A673 (cell line): ENCODE measurements around the gene GRAMD2A. TPM values are rescaled to one million over a fixed set of nuclear protein-coding genes. Genes with fewer than 3 reads are reported as not detected.
A peak's percentile ranks its signal among the peaks of the same experiment; 100 is the strongest.

Experiments used
- BruUV-seq: library from RNA; stranded (reverse); fragments of 400-500 nt; replicated peaks from 2 replicates; lab custom pipeline; 2021; lab: Mats Ljungman, UMichigan
- CTCF ChIA-PET: fragments of 300-600 bp; sonication (Branson Sonifier 250); formaldehyde crosslinking; loops from one replicate; lab custom pipeline; 2022; ENCODE audit warnings: antibody characterized with exemption; lab: Charles Lee
- POLR2A ChIA-PET: fragments of 300-600 bp; sonication (Branson Sonifier 250); formaldehyde crosslinking; loops from one replicate; lab custom pipeline; 2022; ENCODE audit warnings: antibody characterized with exemption; ENCODE audit not compliant: low non-redundant PET; lab: Charles Lee
- DNase-seq: peaks from one replicate; pipeline ENCODE4 v3.0.0-alpha.2; 2015; ENCODE audit warnings: low spot score
- H3K27ac ChIP-seq: fragments of 200-600 bp; sonication (generic); 2 replicates; pipeline ENCODE4 v1.5.1; 2016; ENCODE audit warnings: mixed run types, low read depth, mild to moderate bottlenecking, mixed read lengths, antibody characterized with exemption, low read length; ENCODE audit not compliant: poor library complexity, severe bottlenecking
- H3K27me3 ChIP-seq: fragments of 200-600 bp; sonication (generic); replicated peaks from 2 replicates; pipeline ENCODE4 v1.6.1; 2017; ENCODE audit warnings: mixed run types, low read depth, mild to moderate bottlenecking, mixed read lengths, antibody characterized with exemption, low read length; ENCODE audit not compliant: insufficient read depth, poor library complexity
- H3K36me3 ChIP-seq: fragments of 200-600 bp; sonication (generic); 2 replicates; pipeline ENCODE4 v1.6.1; 2016; ENCODE audit warnings: mixed run types, mild to moderate bottlenecking, mixed read lengths, antibody characterized with exemption, low read length; ENCODE audit not compliant: insufficient read depth, poor library complexity, severe bottlenecking
- H3K4me1 ChIP-seq: fragments of 200-600 bp; sonication (generic); 2 replicates; pipeline ENCODE4 v1.6.1; 2017; ENCODE audit warnings: mixed run types, mild to moderate bottlenecking, mixed read lengths, antibody characterized with exemption, low read length; ENCODE audit not compliant: insufficient read depth, poor library complexity, severe bottlenecking
- H3K4me3 ChIP-seq: fragments of 200-600 bp; sonication (generic); 2 replicates; pipeline ENCODE4 v1.5.1; 2016; ENCODE audit warnings: low read depth, mixed run types, mild to moderate bottlenecking, mixed read lengths, low read length; ENCODE audit not compliant: poor library complexity, severe bottlenecking
- H3K9me3 ChIP-seq: fragments of 200-600 bp; sonication (generic); 2 replicates; pipeline ENCODE4 v1.6.1; 2016; ENCODE audit warnings: mixed run types, low read depth, mild to moderate bottlenecking, mixed read lengths, antibody characterized with exemption, low read length; ENCODE audit not compliant: poor library complexity, severe bottlenecking
- EZH2 ChIP-seq: fragments of 200-600 bp; sonication (generic); IDR thresholded peaks from 2 replicates; pipeline ENCODE4 v1.6.1; 2017; ENCODE audit warnings: borderline replicate concordance, low read depth, mild to moderate bottlenecking, mixed read lengths, antibody characterized with exemption, low read length; ENCODE audit not compliant: poor library complexity, severe bottlenecking
- intact Hi-C: fragments of 100-400 bp; cut with micrococcal nuclease; formaldehyde crosslinking; loops from one replicate; pipeline ENCODE4 v1.10.0; 2022; ENCODE audit not compliant: unreplicated experiment
- total RNA-seq: library from RNA; stranded (reverse); gene quantifications from 2 replicates; pipeline ENCODE4 v1.2.3, GENCODE V29; 2021
- TF ChIP-seq, protein P1 (sequence below): fragments of 300-800, 200-600 bp; sonication (generic); conservative IDR thresholded peaks from 2 replicates; pipeline ENCODE4 v1.5.1; 2017; ENCODE audit warnings: low read depth, mild to moderate bottlenecking, antibody characterized with exemption, low read length, moderate library complexity, mixed read lengths

GRAMD2A gene
- total RNA-seq, 1 experiment from 2014 or later = 0.43 TPM

DNA sequence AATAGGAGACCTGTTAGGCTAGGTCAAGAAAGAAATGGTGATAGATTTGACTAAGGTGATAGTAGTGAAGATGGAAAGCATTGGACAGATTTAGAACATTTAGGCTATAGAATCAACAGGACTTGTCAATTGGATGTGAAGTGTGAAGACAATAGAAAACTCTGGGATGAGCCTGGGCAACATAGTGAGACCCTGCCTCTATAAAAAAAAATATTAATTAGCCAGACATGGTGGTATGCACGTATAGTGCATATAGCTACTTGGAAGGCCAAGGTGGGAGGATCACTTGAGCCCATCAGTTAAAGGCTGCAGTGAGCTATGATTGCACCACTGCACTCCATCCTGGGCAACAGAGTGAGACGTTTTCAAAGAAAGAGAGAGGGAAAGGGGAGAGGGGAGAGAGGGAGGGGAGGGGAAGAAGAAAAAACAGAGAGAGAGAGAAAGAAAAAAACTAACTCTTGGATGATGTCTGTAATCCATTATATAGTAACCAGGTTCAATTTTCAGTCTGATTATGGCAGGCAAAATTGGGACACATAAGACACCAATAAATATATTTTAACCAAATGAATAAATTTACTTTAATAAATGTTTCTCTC lies 69.8 kb downstream of the GRAMD2A start:
- CTCF ChIA-PET = no interaction called here
- BruUV-seq = no TSS peak
- H3K4me1 ChIP-seq = peaks cover 11% of the 10 kb centered on the region
- no peaks in the 10 kb centered on the region for H3K27me3 ChIP-seq
- H3K36me3 ChIP-seq = no peaks in the 10 kb centered on the region
- no peak overlapping the region for H3K27ac ChIP-seq
- TF ChIP-seq EZH2 = no peak
- TF ChIP-seq, protein P1, sequence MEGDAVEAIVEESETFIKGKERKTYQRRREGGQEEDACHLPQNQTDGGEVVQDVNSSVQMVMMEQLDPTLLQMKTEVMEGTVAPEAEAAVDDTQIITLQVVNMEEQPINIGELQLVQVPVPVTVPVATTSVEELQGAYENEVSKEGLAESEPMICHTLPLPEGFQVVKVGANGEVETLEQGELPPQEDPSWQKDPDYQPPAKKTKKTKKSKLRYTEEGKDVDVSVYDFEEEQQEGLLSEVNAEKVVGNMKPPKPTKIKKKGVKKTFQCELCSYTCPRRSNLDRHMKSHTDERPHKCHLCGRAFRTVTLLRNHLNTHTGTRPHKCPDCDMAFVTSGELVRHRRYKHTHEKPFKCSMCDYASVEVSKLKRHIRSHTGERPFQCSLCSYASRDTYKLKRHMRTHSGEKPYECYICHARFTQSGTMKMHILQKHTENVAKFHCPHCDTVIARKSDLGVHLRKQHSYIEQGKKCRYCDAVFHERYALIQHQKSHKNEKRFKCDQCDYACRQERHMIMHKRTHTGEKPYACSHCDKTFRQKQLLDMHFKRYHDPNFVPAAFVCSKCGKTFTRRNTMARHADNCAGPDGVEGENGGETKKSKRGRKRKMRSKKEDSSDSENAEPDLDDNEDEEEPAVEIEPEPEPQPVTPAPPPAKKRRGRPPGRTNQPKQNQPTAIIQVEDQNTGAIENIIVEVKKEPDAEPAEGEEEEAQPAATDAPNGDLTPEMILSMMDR = no peak
- POLR2A ChIA-PET = interaction anchor here (0.5 kb wide), 1 partner anchor 435 kb away, joined by 6 read pairs; no protein-coding TSS in a partner anchor
- intact Hi-C loops = no loop called here
- no peak overlapping the region for H3K4me3 ChIP-seq
- DNase-seq = no peak
- no peaks in the 10 kb centered on the region for H3K9me3 ChIP-seq

DNA sequence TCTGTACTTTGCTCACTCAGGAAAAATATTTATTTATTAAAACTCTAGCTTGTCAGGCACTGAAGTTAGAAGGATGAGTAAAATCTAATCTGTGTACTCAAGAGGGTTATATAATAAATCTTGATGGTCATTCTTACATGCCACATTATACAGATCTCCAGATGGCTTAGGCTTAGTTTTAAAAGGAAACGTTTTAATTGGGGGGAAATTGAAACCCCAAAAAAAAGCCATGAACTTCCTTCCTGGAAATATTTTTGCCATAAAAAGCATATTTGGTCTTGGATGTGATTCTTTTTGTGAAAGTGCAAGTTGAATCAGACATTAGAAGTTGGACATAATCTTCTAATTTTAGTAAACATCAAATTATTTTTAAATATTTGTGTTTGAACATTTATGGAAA lies 73.4 kb downstream of the GRAMD2A start:
- TF ChIP-seq, protein P1 = no peak
- no peak for TF ChIP-seq EZH2
- POLR2A ChIA-PET = no interaction called here
- DNase-seq = peak; percentile 56
- Histone ChIP-seq H3K36me3 (no peaks in the 10 kb centered on the region), H3K4me1 (peaks cover 11% of the 10 kb centered on the region), H3K4me3 (no peak overlapping the region), H3K9me3 (no peaks in the 10 kb centered on the region), H3K27ac (no peak overlapping the region), H3K27me3 (no peaks in the 10 kb centered on the region)
- CTCF ChIA-PET = no interaction called here
- no TSS peak for BruUV-seq
- intact Hi-C loops = no loop called here

DNA sequence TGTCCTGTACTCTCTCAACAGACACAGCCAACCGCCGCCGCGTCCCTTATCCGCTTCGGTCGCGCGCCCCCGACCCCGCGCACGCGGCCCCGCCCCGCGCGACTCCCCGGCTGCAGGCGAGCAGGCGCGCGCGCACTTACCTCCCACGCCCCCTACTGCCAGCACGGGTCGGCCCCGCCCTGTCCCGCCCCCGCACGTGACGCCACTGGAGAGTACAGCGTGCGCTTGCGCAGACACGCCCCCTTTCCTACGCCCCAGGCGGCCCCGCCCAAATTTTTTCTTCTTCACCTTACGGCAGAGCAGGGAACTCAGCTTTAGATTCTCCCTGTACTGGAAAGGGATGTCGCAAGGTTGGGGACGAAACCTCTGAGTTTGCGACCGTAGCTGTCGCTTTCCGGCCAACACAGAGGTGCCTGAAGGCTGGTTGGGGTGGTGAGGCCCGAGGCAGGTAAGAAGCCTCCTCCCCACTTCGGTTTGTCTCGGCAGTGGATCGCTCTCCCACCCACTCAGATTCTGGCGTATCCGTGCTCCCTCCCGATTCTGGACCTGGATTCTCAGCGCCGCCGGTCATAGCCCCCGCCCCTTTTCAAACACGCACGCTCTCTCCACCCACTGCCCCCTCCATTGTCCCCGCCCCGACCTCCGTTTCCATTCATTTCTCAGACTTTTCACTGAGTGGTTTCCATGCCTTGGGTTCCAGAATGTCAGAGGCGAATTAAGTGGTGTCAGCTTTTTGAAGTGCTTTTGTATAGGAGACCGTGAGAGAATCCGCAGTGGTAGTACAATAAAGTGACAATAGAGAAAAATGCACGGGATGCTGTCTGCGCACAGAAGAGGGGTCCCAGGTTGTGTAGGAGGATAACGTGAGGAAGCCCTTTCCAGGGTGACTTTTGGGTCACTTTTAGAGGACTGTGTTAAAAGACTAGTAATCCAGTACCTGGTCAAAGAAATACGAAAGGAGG lies 79.3 kb downstream of the GRAMD2A start, which contains the start of the genes MYO9A and SENP8:
Gene MYO9A (minus strand): TSS at position 134 of the 962 bp plus-strand sequence. CDS start 71,587 bp downstream, outside the sequence.
Gene SENP8 (plus strand): TSS at position 387 of the 962 bp plus-strand sequence. CDS start 21,221 bp downstream, outside the sequence.
- CTCF ChIA-PET = interaction anchor here (0.5 to 0.7 kb wide), 6 partner anchors 10 to 485 kb away, joined by 3 to 8 read pairs (median 4); no protein-coding TSS in a partner anchor
- POLR2A ChIA-PET = no interaction called here
- intact Hi-C loops = no loop called here

More for the DNA sequence above, 79.3 kb downstream of the GRAMD2A start, which contains the start of the genes MYO9A and SENP8:
- Histone ChIP-seq H3K4me3 (peak within 1 kb of the TSS; percentile 94), H3K4me1 (peaks cover 9% of the 10 kb centered on the region), H3K27me3 (no peaks in the 10 kb centered on the region), H3K27ac (peak within 1 kb of the TSS; percentile 94), H3K9me3 (no peaks in the 10 kb centered on the region), H3K36me3 (no peaks in the 10 kb centered on the region)
- no TSS peak for BruUV-seq
- TF ChIP-seq, protein P1 = no peak
- no peak for TF ChIP-seq EZH2
- peak; percentile 99 for DNase-seq
